ENCODE data around the gene ELFN2. TPM values are rescaled to one million over a fixed set of nuclear protein-coding genes. Genes with fewer than 3 reads are reported as not detected.

ELFN2 gene
- total and polyA plus RNA-seq, 2 donors (not counting 3 experiments of a cell fraction or from before 2014, with no cell fraction given): 0.41 to 1.3 TPM

GRCh38 chr22:37462436-37462835, 35.2 kb upstream of the ELFN2 start:
- FAIRE-seq (no peak), DNase-seq (ENCODE audit: low read depth, low spot score) (no peak)
- Histone ChIP-seq H2AFZ (ENCODE audit: low read depth, low read length) (no peak overlapping the region), H3K9me3 (replicated peaks; ENCODE audit: control insufficient read depth, insufficient read depth, low read length) (no peaks in the 10 kb centered on the region), H3K79me2 (ENCODE audit: control insufficient read depth, insufficient read depth, low read length) (no peaks in the 10 kb centered on the region), H3K4me3 (replicated peaks in 1 of 3; ENCODE audit: insufficient read depth in 1 of 3, low read depth in 1 of 3, low read length in 3 of 3) (no peak overlapping the region), H3K27ac (ENCODE audit: insufficient read depth, low read depth, low read length) (no peak overlapping the region), H3K27me3 (ENCODE audit: control insufficient read depth in 2 of 2, insufficient read depth in 2 of 2, low read length in 2 of 2) (no peaks in the 10 kb centered on the region), H3K9me1 (replicated peaks; ENCODE audit: control insufficient read depth, extremely low read depth, insufficient read depth, low read length) (no peaks in the 10 kb centered on the region), H3K9ac (replicated peaks; ENCODE audit: extremely low read depth, insufficient read depth, low read length) (no peak overlapping the region), H3K36me3 (ENCODE audit: control insufficient read depth in 2 of 2, extremely low read depth in 1 of 2, insufficient read depth in 2 of 2, low read length in 2 of 2) (peaks cover 0 to 17% of the 10 kb centered on the region in 2 experiments), H3K4me2 (ENCODE audit: insufficient read depth, low read length) (no peak overlapping the region), H4K20me1 (replicated peaks; ENCODE audit: control insufficient read depth, extremely low read depth, insufficient read depth, low read length) (no peaks in the 10 kb centered on the region), H3K4me1 (ENCODE audit: control insufficient read depth, extremely low read depth, insufficient read depth, low read length) (peaks cover 9% of the 10 kb centered on the region)
- POLR2A ChIA-PET: no interaction called here
- intact Hi-C loops (cut with micrococcal nuclease): no loop called here
- dilution Hi-C loops (cut with MboI; ENCODE audit: extremely low pct_ligation_motif_present, low sequenced_read_pairs): no loop called here
- BruUV-seq (replicated peaks): no TSS peak
- TF ChIP-seq JUN (IDR thresholded peaks at IDR 0.05; ENCODE audit: borderline replicate concordance, insufficient read depth, insufficient read length, low read depth) (no peak), FOS (IDR thresholded peaks at IDR 0.05; ENCODE audit: borderline replicate concordance, insufficient read depth, low read length) (no peak), POLR2AphosphoS5 (IDR thresholded peaks at IDR 0.05; ENCODE audit: insufficient read depth, low read depth, low read length) (no peak), POLR2A (IDR thresholded peaks at IDR 0.05; ENCODE audit: low read depth, low read length) (no peak), EZH2 (IDR thresholded peaks at IDR 0.05; ENCODE audit: borderline replicate concordance, low read depth, low read length, severe bottlenecking) (no peak), GATA2 (IDR thresholded peaks at IDR 0.05; ENCODE audit: insufficient read depth, insufficient read length, low read depth, low read length) (no peak), MAX (IDR thresholded peaks at IDR 0.05; ENCODE audit: insufficient read depth, insufficient read length) (no peak), MYC (IDR thresholded peaks at IDR 0.05; ENCODE audit: low read depth, low read length) (no peak), CTCF (IDR thresholded peaks at IDR 0.05; ENCODE audit: extremely low read depth in 1 of 2, insufficient read depth in 1 of 2, low read depth in 1 of 2, low read length in 2 of 2) (no peak)
- CTCF ChIA-PET: interaction anchor here (1.3 to 2.8 kb wide), 2 partner anchors 10 to 146 kb away, joined by 3 to 10 read pairs; no protein-coding TSS in a partner anchor

Measured in endothelial cell of umbilical vein (primary cell).